Right lobe of liver (tissue), 6 donors: ENCODE measurements around the gene BCL7C. TPM values are rescaled to one million over a fixed set of nuclear protein-coding genes. Genes with fewer than 3 reads are reported as not detected.
"Not testable (repeated sequence)": the region's sequence is repeated elsewhere in the genome, so short reads cannot be mapped to it uniquely, and the experiment has no call there.

Source experiments
- ATAC-seq, 4 donors: fragments of 200-7000 bp; cut with Tn5 transposase; one replicate each; pipeline ENCODE4 v1.9.1; 2020; ENCODE audit warnings: mild to moderate bottlenecking in 4 of 4, moderate library complexity in 4 of 4
- DNase-seq, 3 donors: peaks; one replicate each; pipeline ENCODE4 v3.0.0-alpha.2; 2020
- H3K27ac ChIP-seq, 3 donors: fragments of 200-600 bp; one replicate each; pipeline ENCODE4 v1.8.0; 2022
- H3K27me3 ChIP-seq, 2 donors: fragments of 200-600 bp; one replicate each; pipeline ENCODE4 v1.8.0; 2022
- H3K36me3 ChIP-seq, 4 donors: fragments of 200-600 bp; sonication (generic) in 1 of 4; one replicate each; pipeline versions ENCODE4 v1.5.1 to v1.8.0; 2017 to 2022; ENCODE audit warnings: control low read depth in 1 of 4
- H3K4me1 ChIP-seq, 4 donors: fragments of 200-600 bp; sonication (generic) in 1 of 4; one replicate each; pipeline versions ENCODE4 v1.5.1 to v1.8.0; 2017 to 2022; ENCODE audit warnings: control low read depth in 1 of 4
- H3K4me3 ChIP-seq, 3 donors: fragments of 200-600 bp; one replicate each; pipeline ENCODE4 v1.8.0; 2022
- H3K9me3 ChIP-seq, 4 donors: fragments of 200-600 bp; sonication (generic) in 1 of 4; one replicate each; pipeline versions ENCODE4 v1.5.1 to v1.8.0; 2017 to 2022; ENCODE audit warnings: control low read depth in 1 of 4
- CTCF ChIP-seq, 4 donors: fragments of 200-600 bp in 3 of 4; fragments of 450-650 bp in 1 of 4; IDR thresholded peaks; one replicate each; pipeline versions ENCODE4 v1.5.1 to v1.8.0; 2016 to 2022; ENCODE audit warnings: antibody characterized with exemption in 4 of 4, mild to moderate bottlenecking in 2 of 4
- POLR2A ChIP-seq: fragments of 450-650 bp; IDR thresholded peaks from one replicate; pipeline ENCODE4 v1.6.1; 2017; ENCODE audit warnings: antibody characterized with exemption, mild to moderate bottlenecking
- WGBS: methylation state at CpG from one replicate; pipeline ENCODE4 v1.1.6; 2018; ENCODE audit warnings: low coverage, low lambda C conversion rate; ENCODE audit not compliant: insufficient coverage; ENCODE audit errors: missing lambda C conversion rate; 5-methylcytosine and 5-hydroxymethylcytosine counted together
- intact Hi-C, 2 donors: fragments of 100-400 bp; cut with DNase I; formaldehyde crosslinking; loops; one replicate each; pipeline versions ENCODE4 v1.11.2 to v1.14.1; 2022
- total RNA-seq, 6 experiments: library from RNA; depleted of rRNA in 2 of 6; stranded (reverse); fragments of >200 nt in 2 of 6; fragmentation: NEBNext Ultra II Directional in 3 of 6; extraction: Animal tissue kit (Norgen Biotek cat#: 25700) in 3 of 6; gene quantifications; one replicate each; pipeline versions ENCODE4 v1.1.0 to v1.2.4, GENCODE V29; 2016 to 2023
- donor health status: DM: no; HTN: yes; CAD: no.
- donor health status: DM: no; HTN: no; CAD: no.
- donor health status: DM: no; HTN: no; CAD: no.
- donor health status: DM: no; HTN: yes; CAD: no.
- donor health status: DM: no; HTN: yes; CAD: no.

The BCL7C gene
- total RNA-seq, 6 experiments from 2014 or later, result 5.9 to 14.3 (median 7.9) TPM

GRCh38 chr16:30894540-30895368 is 877 bp upstream of the BCL7C start:
- H3K4me3 ChIP-seq, result peak overlapping the region; percentile 26 to 82 (median 52)
- no peaks in the 10 kb centered on the region for H3K9me3 ChIP-seq
- ATAC-seq (peak in 1 of 4 donors; percentile 3), DNase-seq (no peak)
- intact Hi-C loops, result no loop called here
- no peak for TF ChIP-seq CTCF (IDR thresholded peaks at IDR 0.05)
- TF ChIP-seq POLR2A, result no peak
- H3K27me3 ChIP-seq, result no peaks in the 10 kb centered on the region
- H3K27ac ChIP-seq, result peak overlapping the region; percentile 65 to 80 (median 71)
- peaks cover 0 to 22% (median 3%) of the 10 kb centered on the region in 4 donors for H3K4me1 ChIP-seq
- WGBS, result 34% methylated on average over 16 of the region's 16 CpGs
- no peaks in the 10 kb centered on the region for H3K36me3 ChIP-seq

GRCh38 chr16:30893417-30893743 is 497 bp downstream of the BCL7C start:
- peaks cover 0 to 6% (median 0%) of the 10 kb centered on the region in 4 donors for H3K36me3 ChIP-seq
- no peaks in the 10 kb centered on the region for H3K27me3 ChIP-seq
- H3K27ac ChIP-seq, result peak overlapping the region; percentile 47 to 81 (median 71)
- H3K4me3 ChIP-seq, result peak overlapping the region; percentile 71 to 82 (median 82)
- no peak for TF ChIP-seq CTCF (IDR thresholded peaks at IDR 0.05)
- TF ChIP-seq POLR2A, result no peak
- ATAC-seq (no peak), DNase-seq (peak; percentile 38 to 61 (median 58))
- intact Hi-C loops, result no loop called here
- WGBS, result 4% methylated on average over 7 of the region's 11 CpGs
- peaks cover 0 to 22% (median 3%) of the 10 kb centered on the region in 4 donors for H3K4me1 ChIP-seq
- no peaks in the 10 kb centered on the region for H3K9me3 ChIP-seq

- intact Hi-C loops, result no loop called here
- H3K4me3 ChIP-seq, result peak overlapping the region; percentile 71 to 82 (median 82)
- ATAC-seq, result no peak
- H3K27me3 ChIP-seq, result no peaks in the 10 kb centered on the region
- H3K36me3 ChIP-seq, result peaks cover 0 to 6% (median 0%) of the 10 kb centered on the region in 4 donors
- no peaks in the 10 kb centered on the region for H3K9me3 ChIP-seq
- TF ChIP-seq POLR2A (no peak), CTCF (IDR thresholded peaks at IDR 0.05) (no peak)
- WGBS, result 80% methylated on average over 3 of the region's 20 CpGs
- H3K4me1 ChIP-seq, result peaks cover 0 to 22% (median 3%) of the 10 kb centered on the region in 4 donors
- H3K27ac ChIP-seq, result no peak overlapping the region
- DNase-seq, result no peak
These were observed 1.0 kb downstream of the BCL7C start for GRCh38 chr16:30892670-30893416.

GRCh38 chr16:30891043-30891823 is 2.6 kb downstream of the BCL7C start:
- DNase-seq, ATAC-seq, H3K27ac ChIP-seq, H3K9me3 ChIP-seq, H3K36me3 ChIP-seq, H3K27me3 ChIP-seq, H3K4me3 ChIP-seq, intact Hi-C loops: not testable (repeated sequence)
- H3K4me1 ChIP-seq, result peaks cover 0 to 14% (median 0%) of the 10 kb centered on the region in 4 donors
- WGBS, result 95% methylated on average over 15 of the region's 15 CpGs
